Renal cortical epithelial cell (primary cell): ENCODE measurements around the gene TINAG. TPM values are rescaled to one million over a fixed set of nuclear protein-coding genes. Genes with fewer than 3 reads are reported as not detected.
"Not testable (repeated sequence)": the region's sequence is repeated elsewhere in the genome, so short reads cannot be mapped to it uniquely, and the experiment has no call there.

Source experiments
- DNase-seq: peaks from one replicate; pipeline ENCODE4 v3.0.0-alpha.2; 2011; ENCODE audit warnings: low read depth
- total RNA-seq: library from RNA; depleted of rRNA; stranded (reverse); fragments of >200 nt; gene quantifications from 2 replicates; pipeline ENCODE4 v1.2.3, GENCODE V29; 2014

Gene TINAG
- total RNA-seq, 1 donor from 2014 or later = 5.9 TPM

DNA sequence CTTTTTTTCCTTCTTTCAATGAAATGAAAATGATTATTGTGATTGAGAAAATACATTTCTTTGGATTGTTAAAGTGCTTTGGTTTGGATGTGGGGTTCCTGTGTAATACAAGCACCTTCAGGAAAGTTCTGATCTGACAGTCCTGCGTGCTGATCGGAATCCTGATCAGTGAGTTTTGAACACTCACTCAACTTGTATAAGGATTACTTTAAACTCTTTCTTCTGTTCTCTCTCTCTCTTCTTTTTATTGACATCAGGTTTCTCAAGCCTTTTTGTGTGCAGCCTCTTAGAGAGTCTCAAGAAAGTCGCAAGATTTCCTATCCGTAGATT lies 710 bp downstream of the TINAG start:
- DNase-seq = no peak

GRCh38 chr6:54310377-54311152 lies 2.3 kb downstream of the TINAG start:
- no peak for DNase-seq

- DNase-seq = no peak
These were observed 7.4 kb downstream of the TINAG start for GRCh38 chr6:54315656-54316055.

- DNase-seq = no peak
These were observed 12.6 kb downstream of the TINAG start for GRCh38 chr6:54320871-54321270.

DNA sequence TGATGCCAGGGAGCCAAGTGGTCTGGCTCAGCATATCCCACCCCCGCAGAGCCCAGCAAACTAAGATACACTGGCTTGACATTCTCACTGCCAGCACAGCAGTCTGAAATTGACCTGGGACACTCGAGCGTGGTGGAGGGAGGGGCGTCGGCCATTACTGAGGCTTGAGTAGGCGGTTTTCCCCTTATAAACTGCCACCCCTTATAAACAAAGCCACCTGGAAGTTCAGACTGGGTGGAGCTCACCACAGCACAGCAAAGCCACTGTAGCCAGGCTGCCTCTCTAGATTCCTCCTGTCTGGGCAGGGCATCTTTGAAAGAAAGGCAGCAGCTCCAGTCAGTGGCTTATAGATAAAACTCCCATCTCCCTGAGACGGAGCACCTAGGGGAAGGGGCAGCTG lies 19.4 kb downstream of the TINAG start:
- no peak for DNase-seq

DNA sequence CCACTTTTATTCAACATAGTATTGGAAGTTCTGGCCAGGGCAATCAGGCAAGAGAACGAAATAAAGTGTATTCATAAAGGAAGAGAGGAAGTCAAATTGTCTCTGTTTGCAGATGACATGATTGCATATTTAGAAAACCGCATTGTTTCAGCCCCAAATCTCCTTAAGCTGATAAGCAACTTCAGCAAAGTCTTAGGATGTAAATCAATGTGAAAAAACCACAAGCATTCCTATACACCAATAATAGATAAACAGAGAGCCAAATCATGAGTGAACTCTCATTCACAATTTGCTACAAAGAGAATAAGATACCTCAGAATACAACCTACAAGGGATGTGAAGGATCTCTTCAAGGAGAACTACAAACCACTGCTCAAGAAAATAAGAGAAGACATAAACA lies 23.3 kb downstream of the TINAG start:
- DNase-seq = not testable (repeated sequence)

DNA sequence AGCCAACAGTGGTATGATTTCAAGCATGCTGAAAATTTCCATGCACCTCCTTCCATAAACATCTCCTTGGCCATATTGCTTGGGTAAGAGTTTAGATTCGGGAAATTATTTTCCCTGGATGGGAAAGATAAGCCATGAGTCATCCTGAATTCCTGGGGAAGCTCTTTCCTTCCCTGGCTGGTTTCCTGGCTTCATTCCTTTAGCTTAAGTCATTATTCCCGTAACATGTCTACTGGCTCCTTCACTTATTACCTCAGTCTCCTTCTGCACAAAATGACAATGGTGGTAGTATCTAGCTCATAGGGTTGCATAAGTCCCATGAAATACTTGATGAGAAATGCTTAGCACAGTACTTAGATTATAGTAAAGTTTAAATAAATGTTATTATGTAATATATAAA lies 27.6 kb downstream of the TINAG start:
- DNase-seq = peak; percentile 97

DNA sequence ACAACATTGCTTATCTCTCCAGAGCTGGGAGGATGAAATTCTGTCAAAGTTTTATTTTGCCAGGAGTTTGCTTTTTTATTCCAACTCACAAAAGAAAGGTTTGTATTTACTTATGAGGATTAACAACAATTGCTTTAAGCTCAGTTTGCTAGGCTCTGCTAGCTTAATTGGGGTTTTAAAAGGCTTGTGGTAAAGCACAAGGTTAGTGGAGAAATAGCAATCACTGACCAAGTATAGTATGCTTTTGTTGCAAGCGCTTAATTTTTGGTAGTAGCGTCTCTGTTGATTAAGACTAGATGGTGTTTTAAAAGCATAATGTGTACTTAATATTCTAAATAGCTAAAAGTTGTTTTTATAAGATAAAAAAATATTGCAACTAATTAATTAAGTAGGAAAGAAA lies 45.7 kb downstream of the TINAG start:
- no peak for DNase-seq

GRCh38 chr6:54354608-54355007 lies 46.4 kb downstream of the TINAG start:
- no peak for DNase-seq

DNA sequence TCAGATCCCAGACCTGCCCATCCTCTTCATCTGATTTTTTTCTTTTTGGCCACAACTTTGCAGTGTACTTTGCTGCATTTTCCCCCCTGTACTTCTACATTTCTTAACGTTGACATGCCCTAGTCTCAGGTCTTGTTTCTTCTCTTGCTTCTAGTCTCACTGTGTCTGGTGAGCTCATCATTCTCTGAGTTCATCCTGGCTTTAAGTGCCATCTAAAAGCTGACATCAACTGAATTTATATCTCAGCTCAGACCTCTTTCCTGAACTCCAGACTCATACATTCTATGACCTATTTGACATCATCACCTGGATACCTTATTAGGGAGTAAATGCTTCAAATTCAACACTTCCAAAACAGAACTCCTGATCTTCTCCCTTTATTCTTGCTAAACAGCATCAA lies 48.9 kb downstream of the TINAG start:
- no peak for DNase-seq

DNA sequence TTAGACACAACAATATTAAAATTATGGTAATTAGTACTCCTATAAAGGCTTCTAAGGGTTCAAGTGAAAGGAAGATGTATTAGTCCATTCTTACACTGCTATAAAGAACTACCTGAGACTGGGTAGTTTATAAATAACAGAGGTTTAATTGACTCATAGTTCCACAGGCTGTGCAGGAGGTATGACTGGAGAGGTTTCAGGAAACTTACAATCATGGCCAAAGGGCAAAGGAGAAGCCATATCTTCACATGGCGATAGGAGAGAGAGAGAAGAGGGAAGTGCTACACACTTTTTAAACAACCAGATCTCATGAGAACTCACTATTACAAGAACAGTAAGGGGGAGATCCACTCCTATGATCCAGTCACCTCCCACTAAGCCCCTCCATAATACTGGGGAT lies 52.9 kb downstream of the TINAG start:
- peak; percentile 70 for DNase-seq

GRCh38 chr6:54361734-54362133 lies 53.5 kb downstream of the TINAG start:
- DNase-seq = no peak

GRCh38 chr6:54366667-54367327 lies 58.6 kb downstream of the TINAG start:
- no peak for DNase-seq

DNA sequence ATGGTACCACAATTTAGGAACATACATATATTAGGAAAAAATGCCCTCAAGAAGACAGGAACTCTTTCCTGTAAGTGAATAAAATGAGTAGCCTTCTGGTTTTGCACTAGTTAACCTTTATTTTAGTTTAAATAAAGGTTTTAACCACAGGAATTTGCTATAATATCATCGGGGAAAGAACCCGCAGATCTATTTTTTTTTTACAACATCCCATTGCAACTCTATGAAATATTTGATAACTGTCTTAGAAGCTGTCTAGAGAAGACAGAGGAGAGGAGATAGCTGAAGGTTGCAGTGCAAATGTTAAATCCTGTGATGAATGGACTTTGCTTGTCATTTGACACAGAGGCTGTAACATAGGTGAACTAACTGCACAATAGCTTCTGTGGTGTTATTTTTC lies 69.5 kb downstream of the TINAG start:
- no peak for DNase-seq

GRCh38 chr6:54386295-54386694 lies 78.1 kb downstream of the TINAG start:
- no peak for DNase-seq

DNA sequence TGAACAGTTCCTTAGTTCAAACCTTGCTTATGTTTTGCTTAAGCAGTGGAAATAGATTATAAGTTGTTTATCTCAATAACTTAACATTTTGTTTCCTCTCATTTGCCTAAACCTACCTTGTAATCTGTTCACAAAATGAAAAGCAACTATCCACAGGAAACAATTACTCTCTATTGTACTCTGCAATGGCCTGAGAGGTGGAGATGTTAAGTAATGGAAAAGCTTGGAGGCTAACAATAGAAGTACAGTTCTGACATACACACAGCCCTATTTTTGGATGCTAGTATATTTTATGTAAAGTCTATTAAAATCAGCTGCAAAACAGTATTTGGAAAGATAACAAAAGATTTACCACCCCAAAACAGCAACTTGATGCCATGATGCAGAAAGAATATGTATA lies 82.1 kb downstream of the TINAG start:
- no peak for DNase-seq

DNA sequence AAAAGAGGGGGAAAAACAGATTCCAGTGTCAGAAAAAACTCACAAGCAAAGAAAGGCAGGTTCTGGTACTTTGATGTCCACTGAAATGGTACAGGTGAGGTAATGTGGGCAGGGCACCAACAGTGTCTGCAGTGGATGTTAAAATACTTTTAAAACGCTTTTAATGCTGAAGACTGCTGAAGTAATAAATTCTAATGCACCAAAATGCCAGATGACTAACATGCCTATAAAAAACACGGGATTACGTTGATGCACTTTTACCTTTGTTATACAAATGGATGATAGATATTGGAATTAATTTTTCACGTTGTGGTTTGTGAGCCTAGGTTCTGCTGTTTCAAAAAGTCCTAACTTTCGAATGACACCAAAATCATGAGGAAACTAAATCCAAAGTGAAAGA lies 83.3 kb downstream of the TINAG start:
- no peak for DNase-seq

- no peak for DNase-seq
These were observed 94.9 kb downstream of the TINAG start for GRCh38 chr6:54403096-54403495.

DNA sequence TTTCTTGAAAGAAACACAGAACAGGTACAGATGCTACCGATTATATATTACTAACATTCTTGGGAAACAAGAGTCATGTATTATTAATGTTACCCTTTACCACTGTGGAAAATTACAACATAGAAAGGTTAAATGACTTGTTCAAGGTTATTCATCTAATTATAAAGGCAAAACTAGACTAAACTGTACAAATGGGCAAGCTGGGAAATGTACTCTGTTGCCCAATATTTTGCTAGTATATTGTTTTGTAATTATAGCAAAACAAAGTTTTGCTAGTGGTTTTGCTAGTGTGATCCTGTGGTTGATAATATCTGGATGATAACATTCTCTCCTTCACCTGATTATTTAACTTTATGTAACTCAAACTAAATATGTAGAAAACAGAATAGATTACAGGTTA lies 96.5 kb downstream of the TINAG start:
- DNase-seq = peak; percentile 80

GRCh38 chr6:54411767-54412166 lies 103.5 kb downstream of the TINAG start:
- DNase-seq = no peak

- no peak for DNase-seq
These were observed 107.3 kb downstream of the TINAG start for GRCh38 chr6:54415517-54415916.

DNA sequence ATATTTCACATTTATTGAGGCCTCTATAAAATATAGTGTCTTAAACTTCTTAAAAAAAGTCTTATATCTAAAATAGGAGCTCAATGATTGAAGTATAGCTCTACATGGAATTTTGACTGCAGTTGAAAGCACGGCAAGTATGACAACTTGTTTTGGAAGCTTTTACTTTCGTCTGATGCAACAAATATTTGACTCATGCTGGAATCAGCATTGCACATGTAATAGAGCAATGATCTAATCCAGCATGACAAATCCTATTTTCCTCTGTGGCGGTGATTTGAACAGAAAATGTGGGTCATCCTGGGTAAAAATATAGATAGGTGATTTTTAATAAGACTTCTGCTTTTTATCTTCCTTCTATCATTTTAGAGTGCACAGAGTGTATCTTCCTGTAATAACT lies 111.6 kb downstream of the TINAG start:
- DNase-seq = peak; percentile 97

DNA sequence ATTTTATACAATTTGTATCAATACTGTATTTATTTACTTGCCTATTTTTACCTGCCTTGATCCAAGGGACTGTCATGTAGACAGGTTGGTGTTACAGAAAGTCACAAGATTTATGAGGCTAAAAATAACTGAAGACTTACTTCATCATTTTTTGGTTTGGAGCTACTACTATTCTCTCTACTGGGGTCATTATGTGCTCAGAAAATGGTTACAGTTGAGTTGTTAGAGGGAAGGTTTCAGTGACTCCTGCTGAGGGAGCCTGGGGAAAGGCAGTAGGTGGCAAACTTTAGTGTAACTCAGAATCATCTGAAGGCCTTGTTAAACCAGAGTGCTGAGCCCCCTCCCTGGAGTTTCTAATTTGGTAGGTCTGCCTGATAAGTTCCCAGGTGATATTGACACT lies 118.8 kb downstream of the TINAG start:
- DNase-seq = peak; percentile 58
